HG03442 (cell line): ENCODE data around the gene DHX36.

Experiments used
- ATAC-seq: cut with Tn5 transposase; IDR thresholded peaks from one replicate; pipeline ENCODE4 v1.9.1; 2021; ENCODE audit warnings: mild to moderate bottlenecking, moderate library complexity; ENCODE audit not compliant: unreplicated experiment

The DHX36 gene

GRCh38 chr3:154227531-154227930, 96.8 kb downstream of the DHX36 start:
- ATAC-seq: no peak

- no peak for ATAC-seq
Measured at GRCh38 chr3:154225536-154225935, 98.8 kb downstream of the DHX36 start.

- no peak for ATAC-seq
Measured at GRCh38 chr3:154224866-154225265, 99.4 kb downstream of the DHX36 start.

GRCh38 chr3:154224366-154224765, 99.9 kb downstream of the DHX36 start:
- ATAC-seq: no peak

GRCh38 chr3:154223519-154223918, 100.8 kb downstream of the DHX36 start:
- ATAC-seq: no peak
